GM13977 (cell line): Measurements from ENCODE around the gene TMEM123.

Source experiments
- DNase-seq: peaks from one replicate; pipeline ENCODE4 v3.0.0; 2012; ENCODE audit warnings: low spot score
- CTCF ChIP-seq: IDR thresholded peaks from 2 replicates; pipeline ENCODE4 v1.5.1; 2012; ENCODE audit warnings: mild to moderate bottlenecking, control low read depth; ENCODE audit not compliant: insufficient read depth; ENCODE audit errors: extremely low read depth, missing control alignments
- in situ Hi-C: fragments of 300-500 bp; cut with MboI; formaldehyde crosslinking; loops from one replicate; pipeline ENCODE4 v1.12.0; 2022; ENCODE audit warnings: low sequenced_read_pairs, low pct_unique_long_range_greater_than_20kb, mixed read lengths, inconsistent platforms; ENCODE audit not compliant: unreplicated experiment

TMEM123 gene

GRCh38 chr11:102387043-102387781 lies 65.4 kb downstream of the TMEM123 start:
- TF ChIP-seq CTCF: no peak
- no peak for DNase-seq
- in situ Hi-C loops: loop anchor here (10.0 kb wide), 1 partner anchor 108 kb away; no protein-coding TSS in a partner anchor

- in situ Hi-C loops: loop anchor here (10.0 kb wide), 1 partner anchor 109 kb away; no protein-coding TSS in a partner anchor
- no peak for DNase-seq
- TF ChIP-seq CTCF: no peak
These were observed 66.3 kb downstream of the TMEM123 start for GRCh38 chr11:102386136-102386734.

DNA sequence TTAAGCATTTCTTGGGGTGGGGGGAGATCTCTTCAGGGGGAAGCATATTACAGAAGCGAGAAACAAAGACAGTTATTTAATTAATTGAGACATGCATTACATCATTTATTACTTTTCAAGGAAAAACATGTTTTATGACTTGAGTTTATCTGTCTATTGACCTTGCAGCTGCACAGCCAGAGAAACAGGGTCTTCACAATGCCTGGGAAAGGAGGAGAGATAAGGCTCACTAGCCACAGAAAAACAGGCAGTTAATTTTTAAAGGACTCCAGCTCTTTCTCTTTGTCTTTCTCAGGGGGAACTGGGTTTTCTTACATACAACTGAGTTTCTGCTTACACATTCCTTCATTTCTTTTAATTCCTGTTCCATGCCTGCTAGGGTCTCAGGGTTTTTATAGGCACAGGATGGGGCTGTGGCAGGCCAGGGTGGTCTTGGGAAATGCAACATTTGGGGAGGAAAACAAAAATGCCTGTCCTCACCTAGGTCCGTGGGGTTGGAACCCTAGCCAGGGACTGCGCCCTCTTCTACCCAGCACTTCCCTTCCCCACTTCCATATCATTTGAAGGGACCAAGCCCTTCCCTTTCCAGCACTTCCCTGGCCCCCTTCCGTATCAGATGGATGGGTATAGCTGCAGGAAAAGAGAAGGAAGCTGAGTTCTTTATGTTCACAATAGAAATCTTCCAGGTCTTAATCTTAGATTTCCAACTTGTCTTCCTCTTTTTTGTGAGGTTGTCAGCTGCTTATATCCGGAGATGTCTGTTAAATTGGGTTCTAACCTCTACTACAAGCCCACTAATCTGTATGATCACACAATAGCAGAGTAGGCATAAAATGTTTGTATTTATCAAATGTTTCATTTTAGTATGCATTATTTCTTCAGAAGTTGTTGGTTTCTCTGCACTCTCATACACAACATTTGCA lies 67.2 kb downstream of the TMEM123 start:
- DNase-seq: no peak
- in situ Hi-C loops: loop anchor here (10.0 kb wide), 1 partner anchor 109 kb away; no protein-coding TSS in a partner anchor
- no peak for TF ChIP-seq CTCF

- in situ Hi-C loops: loop anchor here (10.0 kb wide), 1 partner anchor 110 kb away; no protein-coding TSS in a partner anchor
- no peak for DNase-seq
- TF ChIP-seq CTCF: no peak
These were observed 68.0 kb downstream of the TMEM123 start for GRCh38 chr11:102384419-102385079.

DNA sequence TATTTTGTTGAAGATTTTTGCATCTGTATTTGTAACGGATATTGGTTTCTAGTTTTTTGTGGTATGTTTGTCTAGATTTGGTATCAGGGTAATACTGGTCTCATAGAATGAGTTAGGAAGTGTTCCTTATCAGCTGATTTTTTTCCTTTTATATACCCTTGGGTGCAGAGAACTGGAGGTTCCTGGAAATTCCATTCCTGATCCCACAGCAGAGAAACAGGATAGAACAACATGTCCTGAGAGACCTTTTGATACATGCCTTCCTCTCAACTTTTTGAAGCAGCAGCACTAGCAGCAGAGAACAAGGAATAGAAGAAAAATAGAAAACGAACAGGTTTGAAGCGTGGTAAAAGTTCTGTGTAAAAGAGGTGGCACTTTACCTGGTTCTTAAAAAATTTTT lies 68.7 kb downstream of the TMEM123 start:
- in situ Hi-C loops: loop anchor here (10.0 kb wide), 1 partner anchor 111 kb away; no protein-coding TSS in a partner anchor
- no peak for DNase-seq
- no peak for TF ChIP-seq CTCF
